ENCODE results near the gene RAPGEF6. TPM values are rescaled to one million over a fixed set of nuclear protein-coding genes. Genes with fewer than 3 reads are reported as not detected.

RAPGEF6 gene
- total RNA-seq, 5 donors from 2014 or later (not counting 1 experiment from before 2014, with no cell fraction given): 82.9 to 122 (median 87.7) TPM

GRCh38 chr5:131521252-131521651 lies 113.8 kb downstream of the RAPGEF6 start:
- peaks cover 73 to 81% (median 74%) of the 10 kb centered on the region in 3 donors for H3K4me1 Mint-ChIP-seq
- H3K27ac ChIP-seq (ENCODE audit: low read length): no peak overlapping the region
- ATAC-seq (replicated peaks in 1 of 4) (peak in 1 of 4 experiments; percentile 20), DNase-seq (no peak)
- H3K27ac Mint-ChIP-seq: no peak overlapping the region
- H3K36me3 Mint-ChIP-seq: peaks cover 44% of the 10 kb centered on the region
- POLR2A ChIA-PET: interaction anchor here (0.6 kb wide), 3 partner anchors 25 to 287 kb away, joined by 3 to 5 read pairs (median 3); no protein-coding TSS in a partner anchor
- WGBS (ENCODE audit: insufficient coverage): no CpG with 5 or more reads among the region's 4 CpGs
- H3K27me3 Mint-ChIP-seq: no peaks in the 10 kb centered on the region
- CTCF ChIA-PET: no interaction called here
- peaks cover 7 to 14% of the 10 kb centered on the region in 2 experiments for H3K4me1 ChIP-seq (ENCODE audit: control insufficient read depth in 1 of 2, extremely low read depth in 1 of 2, insufficient read depth in 2 of 2, low read length in 2 of 2)
- H3K27me3 ChIP-seq (replicated peaks in 1 of 2; ENCODE audit: control insufficient read depth in 2 of 2, extremely low read depth in 1 of 2, insufficient read depth in 2 of 2, low read length in 1 of 2): no peaks in the 10 kb centered on the region
- no peak overlapping the region for H3K4me3 ChIP-seq (ENCODE audit: control insufficient read depth in 1 of 2, extremely low read depth in 1 of 2, low read length in 1 of 2)
- H3K9me3 ChIP-seq: no peaks in the 10 kb centered on the region
- no peaks in the 10 kb centered on the region for H3K9me3 Mint-ChIP-seq
- H3K4me3 Mint-ChIP-seq: no peak overlapping the region
- peaks cover 6 to 21% of the 10 kb centered on the region in 2 donors for H3K36me3 ChIP-seq (ENCODE audit: control insufficient read depth in 2 of 2, extremely low read depth in 1 of 2, insufficient read depth in 1 of 2, low read length in 1 of 2)

- Histone ChIP-seq H3K27ac (ENCODE audit: low read length) (peak overlapping the region; percentile 75), H3K4me3 (ENCODE audit: control insufficient read depth in 1 of 2, extremely low read depth in 1 of 2, low read length in 1 of 2) (no peak overlapping the region), H3K36me3 (ENCODE audit: control insufficient read depth in 2 of 2, extremely low read depth in 1 of 2, insufficient read depth in 1 of 2, low read length in 1 of 2) (peaks cover 11 to 28% of the 10 kb centered on the region in 2 donors), H3K9me3 (no peaks in the 10 kb centered on the region), H3K27me3 (replicated peaks in 1 of 2; ENCODE audit: control insufficient read depth in 2 of 2, extremely low read depth in 1 of 2, insufficient read depth in 2 of 2, low read length in 1 of 2) (no peaks in the 10 kb centered on the region), H3K4me1 (ENCODE audit: control insufficient read depth in 1 of 2, extremely low read depth in 1 of 2, insufficient read depth in 2 of 2, low read length in 2 of 2) (peaks cover 19 to 31% of the 10 kb centered on the region in 2 experiments)
- H3K4me1 Mint-ChIP-seq: peaks cover 71 to 77% (median 74%) of the 10 kb centered on the region in 3 donors
- CTCF ChIA-PET: interaction anchor here (0.6 to 2.5 kb wide), 7 partner anchors 10 to 347 kb away, joined by 3 to 28 read pairs (median 8); no protein-coding TSS in a partner anchor
- no peak for ATAC-seq (replicated peaks in 1 of 4)
- POLR2A ChIA-PET: interaction anchor here (0.6 to 1.2 kb wide), 4 partner anchors 10 to 125 kb away, joined by 3 to 9 read pairs (median 5); no protein-coding TSS in a partner anchor
- H3K9me3 Mint-ChIP-seq: no peaks in the 10 kb centered on the region
- DNase-seq: no peak
- H3K4me3 Mint-ChIP-seq: peak overlapping the region; percentile 65 to 85 (median 82)
- H3K27ac Mint-ChIP-seq: peak overlapping the region; percentile 94 to 95
- 85% methylated on average over 2 of the region's 3 CpGs for WGBS (ENCODE audit: insufficient coverage)
- no peaks in the 10 kb centered on the region for H3K27me3 Mint-ChIP-seq
- peaks cover 38% of the 10 kb centered on the region for H3K36me3 Mint-ChIP-seq
These were observed 119.7 kb downstream of the RAPGEF6 start for GRCh38 chr5:131515348-131515747.

- WGBS (ENCODE audit: insufficient coverage): no CpG with 5 or more reads among the region's 6 CpGs
- ChIA-PET POLR2A (interaction anchor here (0.6 to 1.2 kb wide), 5 partner anchors 12 to 126 kb away, joined by 3 to 6 read pairs (median 4); no protein-coding TSS in a partner anchor), CTCF (interaction anchor here (0.6 to 2.5 kb wide), 5 partner anchors 9 to 346 kb away, joined by 3 to 28 read pairs (median 10); no protein-coding TSS in a partner anchor)
- peak; percentile 82 to 88 (median 86) for ATAC-seq (replicated peaks in 1 of 4)
- peak overlapping the region; percentile 65 to 85 (median 82) for H3K4me3 Mint-ChIP-seq
- Histone ChIP-seq H3K27me3 (replicated peaks in 1 of 2; ENCODE audit: control insufficient read depth in 2 of 2, extremely low read depth in 1 of 2, insufficient read depth in 2 of 2, low read length in 1 of 2) (no peaks in the 10 kb centered on the region), H3K27ac (ENCODE audit: low read length) (peak overlapping the region; percentile 75), H3K4me1 (ENCODE audit: control insufficient read depth in 1 of 2, extremely low read depth in 1 of 2, insufficient read depth in 2 of 2, low read length in 2 of 2) (peaks cover 19 to 31% of the 10 kb centered on the region in 2 experiments), H3K9me3 (no peaks in the 10 kb centered on the region), H3K36me3 (ENCODE audit: control insufficient read depth in 2 of 2, extremely low read depth in 1 of 2, insufficient read depth in 1 of 2, low read length in 1 of 2) (peaks cover 10 to 24% of the 10 kb centered on the region in 2 donors), H3K4me3 (ENCODE audit: control insufficient read depth in 1 of 2, extremely low read depth in 1 of 2, low read length in 1 of 2) (peak overlapping the region in 1 of 2 donors; percentile 30)
- peaks cover 41% of the 10 kb centered on the region for H3K36me3 Mint-ChIP-seq
- H3K27me3 Mint-ChIP-seq: no peaks in the 10 kb centered on the region
- H3K4me1 Mint-ChIP-seq: peaks cover 73 to 78% (median 78%) of the 10 kb centered on the region in 3 donors
- H3K9me3 Mint-ChIP-seq: no peaks in the 10 kb centered on the region
- peak in 5 of 35 experiments; percentile 16 to 75 (median 21) for DNase-seq
- peak overlapping the region; percentile 94 to 95 for H3K27ac Mint-ChIP-seq
These were observed 120.4 kb downstream of the RAPGEF6 start for GRCh38 chr5:131514316-131515283.

- peaks cover 67 to 71% (median 71%) of the 10 kb centered on the region in 3 donors for H3K4me1 Mint-ChIP-seq
- Histone ChIP-seq H3K27me3 (replicated peaks in 1 of 2; ENCODE audit: control insufficient read depth in 2 of 2, extremely low read depth in 1 of 2, insufficient read depth in 2 of 2, low read length in 1 of 2) (no peaks in the 10 kb centered on the region), H3K4me3 (ENCODE audit: control insufficient read depth in 1 of 2, extremely low read depth in 1 of 2, low read length in 1 of 2) (no peak overlapping the region), H3K27ac (ENCODE audit: low read length) (peak overlapping the region; percentile 75), H3K4me1 (ENCODE audit: control insufficient read depth in 1 of 2, extremely low read depth in 1 of 2, insufficient read depth in 2 of 2, low read length in 2 of 2) (peaks cover 19 to 31% of the 10 kb centered on the region in 2 experiments), H3K9me3 (no peaks in the 10 kb centered on the region), H3K36me3 (ENCODE audit: control insufficient read depth in 2 of 2, extremely low read depth in 1 of 2, insufficient read depth in 1 of 2, low read length in 1 of 2) (peaks cover 5 to 16% of the 10 kb centered on the region in 2 donors)
- H3K4me3 Mint-ChIP-seq: peak overlapping the region in 2 of 3 donors; percentile 34 to 65
- H3K36me3 Mint-ChIP-seq: peaks cover 33% of the 10 kb centered on the region
- peak overlapping the region; percentile 70 to 81 for H3K27ac Mint-ChIP-seq
- no CpG with 5 or more reads among the region's 6 CpGs for WGBS (ENCODE audit: insufficient coverage)
- ChIA-PET POLR2A (no interaction called here), CTCF (interaction anchor here (0.5 to 1.2 kb wide), 3 partner anchors 33 to 87 kb away, joined by 3 to 5 read pairs (median 3); no protein-coding TSS in a partner anchor)
- no peak for ATAC-seq (replicated peaks in 1 of 4)
- peak in 1 of 35 experiments; percentile 42 for DNase-seq
- no peaks in the 10 kb centered on the region for H3K27me3 Mint-ChIP-seq
- H3K9me3 Mint-ChIP-seq: no peaks in the 10 kb centered on the region
These were observed 121.2 kb downstream of the RAPGEF6 start for GRCh38 chr5:131513780-131514179.

- CTCF ChIA-PET: interaction anchor here in 1 of 2 donors (1.1 to 1.2 kb wide), 2 partner anchors 13 to 31 kb away, joined by 3 read pairs; no protein-coding TSS in a partner anchor
- Mint-ChIP-seq H3K4me3 (peak overlapping the region in 1 of 3 donors; percentile 8), H3K4me1 (peaks cover 58 to 67% (median 61%) of the 10 kb centered on the region in 3 donors), H3K36me3 (peaks cover 35% of the 10 kb centered on the region), H3K27me3 (no peaks in the 10 kb centered on the region), H3K27ac (peak overlapping the region; percentile 72 to 77), H3K9me3 (no peaks in the 10 kb centered on the region)
- peaks cover 5 to 25% of the 10 kb centered on the region in 2 donors for H3K36me3 ChIP-seq (ENCODE audit: control insufficient read depth in 2 of 2, extremely low read depth in 1 of 2, insufficient read depth in 1 of 2, low read length in 1 of 2)
- H3K9me3 ChIP-seq: no peaks in the 10 kb centered on the region
- WGBS (ENCODE audit: insufficient coverage): 98% methylated on average over 4 of the region's 5 CpGs
- peaks cover 19 to 28% of the 10 kb centered on the region in 2 experiments for H3K4me1 ChIP-seq (ENCODE audit: control insufficient read depth in 1 of 2, extremely low read depth in 1 of 2, insufficient read depth in 2 of 2, low read length in 2 of 2)
- POLR2A ChIA-PET: interaction anchor here in 1 of 2 donors (0.6 to 0.8 kb wide), 3 partner anchors 11 to 81 kb away, joined by 3 to 11 read pairs (median 4); no protein-coding TSS in a partner anchor
- ATAC-seq (replicated peaks in 1 of 4) (no peak), DNase-seq (no peak)
- no peaks in the 10 kb centered on the region for H3K27me3 ChIP-seq (replicated peaks in 1 of 2; ENCODE audit: control insufficient read depth in 2 of 2, extremely low read depth in 1 of 2, insufficient read depth in 2 of 2, low read length in 1 of 2)
- no peak overlapping the region for H3K27ac ChIP-seq (ENCODE audit: low read length)
- no peak overlapping the region for H3K4me3 ChIP-seq (ENCODE audit: control insufficient read depth in 1 of 2, extremely low read depth in 1 of 2, low read length in 1 of 2)
These were observed 123.1 kb downstream of the RAPGEF6 start for GRCh38 chr5:131511934-131512333.

- DNase-seq (no peak), ATAC-seq (replicated peaks in 1 of 4) (no peak)
- Histone ChIP-seq H3K4me1 (ENCODE audit: control insufficient read depth in 1 of 2, extremely low read depth in 1 of 2, insufficient read depth in 2 of 2, low read length in 2 of 2) (peaks cover 10 to 14% of the 10 kb centered on the region in 2 experiments), H3K36me3 (ENCODE audit: control insufficient read depth in 2 of 2, extremely low read depth in 1 of 2, insufficient read depth in 1 of 2, low read length in 1 of 2) (peaks cover 5 to 38% of the 10 kb centered on the region in 2 donors), H3K27ac (ENCODE audit: low read length) (no peak overlapping the region), H3K9me3 (no peaks in the 10 kb centered on the region), H3K27me3 (replicated peaks in 1 of 2; ENCODE audit: control insufficient read depth in 2 of 2, extremely low read depth in 1 of 2, insufficient read depth in 2 of 2, low read length in 1 of 2) (no peaks in the 10 kb centered on the region), H3K4me3 (ENCODE audit: control insufficient read depth in 1 of 2, extremely low read depth in 1 of 2, low read length in 1 of 2) (no peak overlapping the region)
- Mint-ChIP-seq H3K4me3 (no peak overlapping the region), H3K4me1 (peaks cover 38 to 54% (median 42%) of the 10 kb centered on the region in 3 donors), H3K27ac (no peak overlapping the region), H3K36me3 (peaks cover 28% of the 10 kb centered on the region), H3K9me3 (no peaks in the 10 kb centered on the region), H3K27me3 (no peaks in the 10 kb centered on the region)
- POLR2A ChIA-PET: interaction anchor here in 1 of 2 donors (0.6 kb wide), 1 partner anchor 654 kb away, joined by 11 read pairs; no protein-coding TSS in a partner anchor
- CTCF ChIA-PET: interaction anchor here (0.5 to 1.0 kb wide), 2 partner anchors 20 to 23 kb away, joined by 3 read pairs; no protein-coding TSS in a partner anchor
These were observed 125.2 kb downstream of the RAPGEF6 start for GRCh38 chr5:131509801-131510200.

Data from T-cell (primary cell).